Upper lobe of left lung (tissue), 4 donors: Measurements from ENCODE around the gene TMEM140.

Experiments used
- POLR2A ChIP-seq, 4 donors: fragments of 450-650 bp; IDR thresholded peaks; one replicate each; pipeline ENCODE4 v1.5.1; 2016 to 2017; ENCODE audit warnings: antibody characterized with exemption in 4 of 4, mild to moderate bottlenecking in 2 of 4
- TF ChIP-seq, protein P1 (sequence below), 6 experiments: fragments of 450-650 bp in 4 of 6; fragments of 200-600 bp in 2 of 6; sonication (generic) in 2 of 6; IDR thresholded peaks; one replicate each; pipeline ENCODE4 v1.5.1; 2016 to 2019; ENCODE audit warnings: antibody characterized with exemption in 6 of 6

DNA sequence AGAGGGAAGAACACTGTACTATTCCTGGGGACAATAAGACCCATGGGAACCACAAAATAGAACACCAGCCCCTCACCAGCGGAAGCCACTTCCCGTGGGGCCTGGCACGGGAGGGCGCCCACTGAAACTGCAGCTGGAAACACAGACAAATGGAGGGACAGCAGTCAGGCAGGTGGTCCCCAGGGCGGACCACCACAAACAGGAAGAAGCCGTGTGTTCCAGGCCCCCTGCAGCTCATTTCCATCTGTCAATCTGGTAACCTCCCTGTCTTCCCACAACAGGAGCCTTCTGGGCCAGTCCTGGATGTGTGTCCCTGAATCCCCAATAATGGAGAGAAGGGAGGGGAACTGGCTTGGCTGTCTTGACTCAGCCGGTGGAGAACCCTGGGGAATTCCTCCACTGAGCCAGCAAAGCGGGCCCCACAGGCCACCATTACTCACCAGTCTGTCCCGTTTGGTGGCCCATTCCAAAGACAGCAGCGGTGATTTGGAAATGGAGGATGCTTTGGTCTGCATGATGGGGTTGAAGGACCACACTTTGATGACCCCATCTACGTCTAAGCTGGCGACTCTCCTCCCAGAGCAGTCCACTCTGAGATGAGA is 46.7 kb downstream of the TMEM140 start:
- TF ChIP-seq POLR2A (IDR thresholded peaks at IDR 0.05) = no peak
- TF ChIP-seq, protein P1, sequence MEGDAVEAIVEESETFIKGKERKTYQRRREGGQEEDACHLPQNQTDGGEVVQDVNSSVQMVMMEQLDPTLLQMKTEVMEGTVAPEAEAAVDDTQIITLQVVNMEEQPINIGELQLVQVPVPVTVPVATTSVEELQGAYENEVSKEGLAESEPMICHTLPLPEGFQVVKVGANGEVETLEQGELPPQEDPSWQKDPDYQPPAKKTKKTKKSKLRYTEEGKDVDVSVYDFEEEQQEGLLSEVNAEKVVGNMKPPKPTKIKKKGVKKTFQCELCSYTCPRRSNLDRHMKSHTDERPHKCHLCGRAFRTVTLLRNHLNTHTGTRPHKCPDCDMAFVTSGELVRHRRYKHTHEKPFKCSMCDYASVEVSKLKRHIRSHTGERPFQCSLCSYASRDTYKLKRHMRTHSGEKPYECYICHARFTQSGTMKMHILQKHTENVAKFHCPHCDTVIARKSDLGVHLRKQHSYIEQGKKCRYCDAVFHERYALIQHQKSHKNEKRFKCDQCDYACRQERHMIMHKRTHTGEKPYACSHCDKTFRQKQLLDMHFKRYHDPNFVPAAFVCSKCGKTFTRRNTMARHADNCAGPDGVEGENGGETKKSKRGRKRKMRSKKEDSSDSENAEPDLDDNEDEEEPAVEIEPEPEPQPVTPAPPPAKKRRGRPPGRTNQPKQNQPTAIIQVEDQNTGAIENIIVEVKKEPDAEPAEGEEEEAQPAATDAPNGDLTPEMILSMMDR (IDR thresholded peaks at IDR 0.05) = no peak
